ENCODE data around the gene MMP14.
"Not testable (repeated sequence)": the region's sequence is repeated elsewhere in the genome, so short reads cannot be mapped to it uniquely, and the experiment has no call there.

- TF ChIP-seq, protein P1, sequence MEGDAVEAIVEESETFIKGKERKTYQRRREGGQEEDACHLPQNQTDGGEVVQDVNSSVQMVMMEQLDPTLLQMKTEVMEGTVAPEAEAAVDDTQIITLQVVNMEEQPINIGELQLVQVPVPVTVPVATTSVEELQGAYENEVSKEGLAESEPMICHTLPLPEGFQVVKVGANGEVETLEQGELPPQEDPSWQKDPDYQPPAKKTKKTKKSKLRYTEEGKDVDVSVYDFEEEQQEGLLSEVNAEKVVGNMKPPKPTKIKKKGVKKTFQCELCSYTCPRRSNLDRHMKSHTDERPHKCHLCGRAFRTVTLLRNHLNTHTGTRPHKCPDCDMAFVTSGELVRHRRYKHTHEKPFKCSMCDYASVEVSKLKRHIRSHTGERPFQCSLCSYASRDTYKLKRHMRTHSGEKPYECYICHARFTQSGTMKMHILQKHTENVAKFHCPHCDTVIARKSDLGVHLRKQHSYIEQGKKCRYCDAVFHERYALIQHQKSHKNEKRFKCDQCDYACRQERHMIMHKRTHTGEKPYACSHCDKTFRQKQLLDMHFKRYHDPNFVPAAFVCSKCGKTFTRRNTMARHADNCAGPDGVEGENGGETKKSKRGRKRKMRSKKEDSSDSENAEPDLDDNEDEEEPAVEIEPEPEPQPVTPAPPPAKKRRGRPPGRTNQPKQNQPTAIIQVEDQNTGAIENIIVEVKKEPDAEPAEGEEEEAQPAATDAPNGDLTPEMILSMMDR (IDR thresholded peaks at IDR 0.05; ENCODE audit: low read depth, low read length), result not testable (repeated sequence)
- not testable (repeated sequence) for TF ChIP-seq POLR2A (IDR thresholded peaks at IDR 0.05; ENCODE audit: extremely low read depth, insufficient read length)
These were observed 17.9 kb downstream of the MMP14 start for GRCh38 chr14:22854296-22854695.

Measured in NB4 (cell line).